Vagina (tissue), 2 donors: ENCODE results near the gene RPTOR. TPM values are rescaled to one million over a fixed set of nuclear protein-coding genes. Genes with fewer than 3 reads are reported as not detected.

ENCODE experiments used
- DNase-seq, 2 donors: peaks; one replicate each; pipeline ENCODE4 v3.0.0-alpha.2; 2017; ENCODE audit errors: extremely low spot score in 2 of 2
- H3K27ac ChIP-seq: fragments of 200-600 bp; sonication (generic); one replicate; pipeline ENCODE4 v1.5.1; 2019
- H3K27me3 ChIP-seq: fragments of 200-600 bp; sonication (generic); one replicate; pipeline ENCODE4 v1.5.1; 2019
- H3K36me3 ChIP-seq, 2 donors: fragments of 200-600 bp; sonication (generic); one replicate each; pipeline ENCODE4 v1.5.1; 2017 to 2019
- H3K4me1 ChIP-seq: fragments of 200-600 bp; sonication (generic); one replicate; pipeline ENCODE4 v1.5.1; 2019
- H3K4me3 ChIP-seq, 2 donors: fragments of 200-600 bp; sonication (generic); 1 replicate in 1 of 2; 2 replicates in 1 of 2; pipeline ENCODE4 v1.5.1; 2016 to 2019
- H3K9me3 ChIP-seq: fragments of 200-600 bp; sonication (generic); one replicate; pipeline ENCODE4 v1.5.1; 2019
- CTCF ChIP-seq, 3 experiments: fragments of 450-650 bp in 2 of 3; fragments of 200-600 bp in 1 of 3; sonication (generic) in 1 of 3; IDR thresholded peaks; one replicate each; pipeline ENCODE4 v1.5.1; 2017 to 2019; ENCODE audit warnings: antibody characterized with exemption in 3 of 3, mild to moderate bottlenecking in 2 of 3, moderate library complexity in 2 of 3
- POLR2A ChIP-seq, 2 donors: fragments of 450-650 bp; IDR thresholded peaks; one replicate each; pipeline ENCODE4 v1.6.1; 2017; ENCODE audit warnings: antibody characterized with exemption in 2 of 2, mild to moderate bottlenecking in 2 of 2, moderate library complexity in 2 of 2
- POLR2AphosphoS5 ChIP-seq, 2 donors: sonication (generic); formaldehyde crosslinking; IDR thresholded peaks; one replicate each; pipeline ENCODE4 v1.9.0; 2017; ENCODE audit warnings: antibody characterized with exemption in 2 of 2, mild to moderate bottlenecking in 2 of 2, low read depth in 1 of 2; ENCODE audit not compliant: insufficient read depth in 1 of 2
- intact Hi-C: fragments of 100-400 bp; cut with DNase I; formaldehyde crosslinking; loops from one replicate; pipeline ENCODE4 v1.15.1; 2023
- total RNA-seq: library from RNA; depleted of rRNA; stranded (reverse); fragments of >200 nt; gene quantifications from one replicate; pipeline ENCODE4 v1.2.3, GENCODE V29; 2016

The RPTOR gene
- total RNA-seq, 1 donor from 2014 or later: 38.3 TPM

GRCh38 chr17:80870401-80870800 is 325.8 kb downstream of the RPTOR start:
- DNase-seq: no peak
- intact Hi-C loops: loop anchor here (10.0 kb wide), 1 partner anchor 104 kb away; no protein-coding TSS in a partner anchor
- H3K27me3 ChIP-seq: no peaks in the 10 kb centered on the region
- H3K9me3 ChIP-seq: no peaks in the 10 kb centered on the region
- TF ChIP-seq CTCF (IDR thresholded peaks at IDR 0.05) (no peak), POLR2A (IDR thresholded peaks at IDR 0.05) (no peak), POLR2AphosphoS5 (IDR thresholded peaks at IDR 0.05; ENCODE audit: insufficient read depth in 1 of 2, low read depth in 1 of 2) (no peak)
- H3K4me3 ChIP-seq: no peak overlapping the region
- no peaks in the 10 kb centered on the region for H3K36me3 ChIP-seq
- H3K27ac ChIP-seq: no peak overlapping the region
- no peaks in the 10 kb centered on the region for H3K4me1 ChIP-seq

- intact Hi-C loops: loop anchor here (10.0 kb wide), 1 partner anchor 103 kb away; no protein-coding TSS in a partner anchor
- TF ChIP-seq POLR2AphosphoS5 (IDR thresholded peaks at IDR 0.05; ENCODE audit: insufficient read depth in 1 of 2, low read depth in 1 of 2): no peak
- no peak for TF ChIP-seq CTCF (IDR thresholded peaks at IDR 0.05)
- TF ChIP-seq POLR2A (IDR thresholded peaks at IDR 0.05): no peak
- Histone ChIP-seq H3K27ac (no peak overlapping the region), H3K9me3 (no peaks in the 10 kb centered on the region), H3K4me3 (no peak overlapping the region), H3K4me1 (no peaks in the 10 kb centered on the region), H3K27me3 (no peaks in the 10 kb centered on the region), H3K36me3 (no peaks in the 10 kb centered on the region)
- no peak for DNase-seq
These were observed 326.7 kb downstream of the RPTOR start for GRCh38 chr17:80871341-80871740.

GRCh38 chr17:80872001-80872500 is 327.4 kb downstream of the RPTOR start:
- no peaks in the 10 kb centered on the region for H3K27me3 ChIP-seq
- intact Hi-C loops: loop anchor here (10.0 kb wide), 1 partner anchor 103 kb away; no protein-coding TSS in a partner anchor
- DNase-seq: no peak
- no peak overlapping the region for H3K4me3 ChIP-seq
- H3K36me3 ChIP-seq: no peaks in the 10 kb centered on the region
- H3K4me1 ChIP-seq: no peaks in the 10 kb centered on the region
- TF ChIP-seq POLR2A (IDR thresholded peaks at IDR 0.05) (no peak), POLR2AphosphoS5 (IDR thresholded peaks at IDR 0.05; ENCODE audit: insufficient read depth in 1 of 2, low read depth in 1 of 2) (no peak), CTCF (IDR thresholded peaks at IDR 0.05) (no peak)
- no peaks in the 10 kb centered on the region for H3K9me3 ChIP-seq
- H3K27ac ChIP-seq: no peak overlapping the region

GRCh38 chr17:80872501-80873306 is 328.1 kb downstream of the RPTOR start:
- no peak for DNase-seq
- Histone ChIP-seq H3K27me3 (no peaks in the 10 kb centered on the region), H3K9me3 (no peaks in the 10 kb centered on the region), H3K27ac (no peak overlapping the region), H3K36me3 (no peaks in the 10 kb centered on the region), H3K4me1 (no peaks in the 10 kb centered on the region), H3K4me3 (no peak overlapping the region)
- no peak for TF ChIP-seq CTCF (IDR thresholded peaks at IDR 0.05)
- TF ChIP-seq POLR2A (IDR thresholded peaks at IDR 0.05): no peak
- TF ChIP-seq POLR2AphosphoS5 (IDR thresholded peaks at IDR 0.05; ENCODE audit: insufficient read depth in 1 of 2, low read depth in 1 of 2): no peak
- intact Hi-C loops: loop anchor here (10.0 kb wide), 1 partner anchor 102 kb away; no protein-coding TSS in a partner anchor
